HG03280 (cell line): ENCODE measurements around the gene KCTD10.
"Not testable (repeated sequence)": the region's sequence is repeated elsewhere in the genome, so short reads cannot be mapped to it uniquely, and the experiment has no call there.

Experiments
- ATAC-seq: cut with Tn5 transposase; IDR thresholded peaks from one replicate; pipeline ENCODE4 v1.9.1; 2021; ENCODE audit warnings: mild to moderate bottlenecking, moderate library complexity; ENCODE audit not compliant: unreplicated experiment

KCTD10 gene

DNA sequence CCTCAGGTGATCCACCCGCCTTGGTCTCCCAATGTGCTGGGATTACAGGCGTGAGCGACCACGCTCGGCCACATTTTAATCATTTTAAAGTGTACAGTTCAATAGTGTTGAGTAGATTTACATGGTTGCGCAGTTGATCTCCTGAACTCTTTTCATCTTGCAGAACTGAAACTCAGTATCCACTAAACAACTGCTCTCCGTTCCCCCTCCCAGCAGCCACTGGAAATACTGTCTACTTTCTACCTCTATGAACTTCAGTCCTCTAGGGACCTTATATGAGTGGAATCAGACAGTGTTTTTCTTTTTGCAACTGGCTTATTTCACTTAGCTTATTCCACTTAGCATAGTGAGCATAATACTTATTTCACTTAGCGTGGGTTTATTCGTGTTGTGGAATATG, 53.7 kb downstream of the KCTD10 start:
- ATAC-seq: no peak

DNA sequence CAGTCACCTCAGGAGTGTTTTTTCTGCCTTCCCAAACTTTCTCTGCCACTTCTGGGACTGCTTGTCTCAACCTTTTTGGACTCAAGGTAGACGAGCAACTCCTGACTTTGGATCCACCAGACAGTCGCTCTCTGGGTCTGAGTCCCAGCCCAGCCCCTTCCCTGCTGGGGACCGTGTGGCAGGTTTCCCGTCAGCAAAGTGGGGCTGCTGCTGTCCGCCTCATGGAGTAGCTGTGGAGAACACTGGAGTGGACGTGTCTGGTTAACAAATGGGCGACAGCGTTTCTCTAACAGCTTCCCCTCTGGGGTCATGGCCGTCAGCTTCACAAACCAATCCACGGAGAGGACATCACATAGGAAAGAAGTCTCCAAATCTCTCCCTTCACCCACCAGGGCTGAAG, 54.8 kb downstream of the KCTD10 start:
- ATAC-seq: no peak

DNA sequence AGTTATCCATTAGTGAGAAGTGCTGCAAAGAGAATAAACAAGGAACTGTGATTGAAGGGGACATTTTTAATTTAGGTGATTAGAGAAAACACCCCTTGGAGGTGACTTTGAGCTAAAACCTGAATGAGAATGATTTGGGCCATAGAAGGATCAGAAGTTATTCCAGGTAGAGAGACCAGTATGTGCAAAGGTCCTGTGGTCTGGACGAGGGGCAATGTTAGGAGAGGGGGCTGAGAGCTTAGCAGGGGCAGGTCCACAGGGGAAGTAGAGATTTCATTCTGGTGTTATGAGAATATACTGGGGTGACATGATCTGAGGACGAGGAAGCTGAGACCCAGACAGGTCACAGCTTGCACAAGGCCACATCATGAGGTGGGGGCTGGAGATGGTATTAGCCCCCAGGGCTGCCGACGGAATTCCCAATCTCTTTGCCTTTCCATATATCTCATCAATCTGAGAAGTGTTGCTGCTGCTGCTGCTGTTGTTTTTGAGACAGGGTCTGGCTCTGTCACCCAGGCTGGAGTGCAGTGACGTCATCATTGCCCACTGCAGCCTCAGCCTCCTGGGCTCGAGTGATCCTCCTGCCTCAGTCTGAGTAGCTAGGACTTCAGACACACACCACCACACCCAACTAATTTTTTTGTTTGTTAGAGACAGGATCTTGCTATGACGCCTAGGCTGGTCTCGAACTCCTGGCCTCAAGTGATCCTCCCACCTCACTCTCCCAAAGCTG, 55.6 kb downstream of the KCTD10 start:
- no peak for ATAC-seq

DNA sequence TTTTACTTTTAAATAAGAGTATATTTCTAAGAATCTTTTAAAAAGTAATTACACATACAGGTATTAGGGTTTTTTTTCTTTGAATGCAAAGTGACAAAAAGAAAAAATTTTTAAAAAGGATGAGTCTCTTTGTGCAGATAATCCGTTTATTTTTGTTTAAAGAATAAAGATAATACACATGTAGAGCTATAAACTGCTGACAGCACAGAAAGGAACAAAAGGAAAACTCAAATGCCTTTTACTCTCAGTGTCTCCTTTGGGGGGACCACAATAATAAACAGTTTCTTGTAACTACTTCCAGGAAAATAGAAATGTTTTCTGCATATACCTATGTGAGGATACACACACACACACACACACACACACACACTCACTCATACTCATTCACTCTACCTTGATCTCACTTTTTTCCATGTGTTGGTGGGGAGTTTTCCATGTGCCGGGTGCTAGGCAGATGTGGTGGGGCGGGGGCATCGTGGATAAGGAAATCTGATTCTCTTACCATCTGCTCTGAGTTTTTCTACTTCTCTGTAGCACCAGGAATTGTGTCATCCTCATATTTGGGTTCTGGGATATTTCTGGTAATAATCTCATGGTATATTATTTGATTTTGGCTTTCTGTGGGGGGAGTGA, 58.1 kb downstream of the KCTD10 start:
- no peak for ATAC-seq

DNA sequence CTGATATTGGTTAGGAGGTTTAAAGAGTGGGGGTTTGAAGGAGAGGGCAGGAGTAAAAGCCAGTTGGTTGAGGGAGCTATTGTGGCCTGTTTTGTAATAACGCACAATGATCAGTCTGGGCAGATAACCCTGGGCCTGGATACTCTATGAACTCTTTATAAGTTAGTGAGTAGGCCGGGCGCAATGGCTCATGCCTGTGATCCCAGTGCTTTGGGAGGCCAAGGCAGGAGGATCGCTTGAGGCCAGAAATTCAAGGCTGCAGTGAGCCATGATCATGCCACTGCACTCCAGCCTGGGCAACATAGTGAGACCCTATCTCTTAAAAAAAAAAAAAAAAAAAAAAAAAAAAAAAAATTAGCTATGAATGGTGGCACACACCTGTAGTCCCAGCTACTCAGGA, 71.0 kb downstream of the KCTD10 start:
- ATAC-seq: not testable (repeated sequence)

DNA sequence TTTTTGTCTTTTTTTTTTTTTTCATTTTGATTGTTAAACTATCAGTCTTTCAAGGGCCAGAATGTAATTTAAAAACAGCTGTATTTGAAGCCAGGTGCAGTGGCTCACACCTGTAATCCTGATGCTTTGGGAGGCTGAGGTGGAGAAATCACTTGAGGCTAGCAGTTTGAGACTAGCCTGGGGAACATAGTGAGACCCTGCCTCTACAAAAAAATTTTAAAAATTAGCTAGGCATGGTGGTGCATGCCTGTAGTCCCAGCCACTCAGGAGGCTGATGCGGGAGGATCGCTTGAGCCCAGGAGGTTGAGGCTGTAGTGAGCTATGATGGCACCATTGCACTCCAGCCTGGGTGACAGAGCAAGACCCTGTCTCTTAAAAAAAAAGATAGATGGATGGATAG, 72.3 kb downstream of the KCTD10 start:
- not testable (repeated sequence) for ATAC-seq
